B cell (primary cell): ENCODE measurements around the gene ZAR1L. TPM values are rescaled to one million over a fixed set of nuclear protein-coding genes. Genes with fewer than 3 reads are reported as not detected.

ENCODE experiments used
- ATAC-seq: fragments of 200-7000 bp; cut with Tn5 transposase; one replicate; pipeline ENCODE4 v1.10.0; 2021; ENCODE audit warnings: low read depth, mild to moderate bottlenecking, moderate number of reproducible peaks, moderate library complexity
- CTCF ChIA-PET: fragments of 350-600 bp; sonication (Branson Sonifier 250); formaldehyde crosslinking; loops from one replicate; lab custom pipeline; 2021; ENCODE audit warnings: antibody characterized with exemption, inconsistent platforms; lab: Charles Lee
- POLR2A ChIA-PET: fragments of 350-600 bp; sonication (Branson Sonifier 250); formaldehyde crosslinking; loops from one replicate; lab custom pipeline; 2021; ENCODE audit warnings: antibody characterized with exemption; lab: Charles Lee
- DNase-seq: peaks from one replicate; pipeline ENCODE4 v3.0.0; 2013
- H2AFZ ChIP-seq: 2 replicates; pipeline ENCODE4 v1.6.1; 2012; ENCODE audit warnings: mild to moderate bottlenecking, low read depth, low read length; ENCODE audit not compliant: insufficient read depth, poor library complexity, severe bottlenecking
- H3K27ac ChIP-seq, 2 donors: 1 replicate in 1 of 2; 2 replicates in 1 of 2; pipeline ENCODE4 v1.5.1; 2012 to 2013; ENCODE audit warnings: low read length in 2 of 2, mild to moderate bottlenecking in 2 of 2, moderate library complexity in 1 of 2
- H3K27me3 ChIP-seq, 4 experiments: fragments of 200-600 bp in 1 of 4; sonication (generic) in 1 of 4; replicated peaks in 1 of 4; 1 replicate in 2 of 4; 2 replicates in 2 of 4; pipeline versions ENCODE4 v1.6.1 to v1.7.0; 2013 to 2016; ENCODE audit warnings: low read length in 3 of 4, mild to moderate bottlenecking in 2 of 4, mixed read lengths in 1 of 4, moderate library complexity in 1 of 4; ENCODE audit not compliant: insufficient read depth in 4 of 4, control insufficient read depth in 3 of 4; ENCODE audit errors: control extremely low read depth in 1 of 4
- H3K36me3 ChIP-seq, 2 experiments: replicated peaks in 1 of 2; 1 replicate in 1 of 2; 2 replicates in 1 of 2; pipeline versions ENCODE4 v1.6.1 to v1.7.1; 2013; ENCODE audit warnings: low read length in 1 of 2; ENCODE audit not compliant: insufficient read depth in 2 of 2, control insufficient read depth in 1 of 2; ENCODE audit errors: control extremely low read depth in 1 of 2, extremely low read depth in 1 of 2
- H3K4me1 ChIP-seq, 2 donors: fragments of 200-600 bp in 1 of 2; sonication (generic) in 1 of 2; 1 replicate in 1 of 2; 2 replicates in 1 of 2; pipeline versions ENCODE4 v1.5.1 to v1.6.1; 2013 to 2017; ENCODE audit warnings: low read length in 2 of 2; ENCODE audit not compliant: control insufficient read depth in 2 of 2, insufficient read depth in 2 of 2
- H3K4me2 ChIP-seq: replicated peaks from 2 replicates; pipeline ENCODE3; 2012; ENCODE audit warnings: mild to moderate bottlenecking, low read depth, low read length; ENCODE audit not compliant: poor library complexity, severe bottlenecking
- H3K4me3 ChIP-seq, 5 experiments: fragments of 200-600 bp in 1 of 5; sonication (generic) in 1 of 5; 1 replicate in 3 of 5; 2 replicates in 2 of 5; pipeline versions ENCODE4 v1.5.1 to v1.7.0; 2011 to 2016; ENCODE audit warnings: low read length in 4 of 5, mild to moderate bottlenecking in 4 of 5, low read depth in 2 of 5, control low read depth in 1 of 5, moderate library complexity in 1 of 5; ENCODE audit not compliant: insufficient read depth in 1 of 5; ENCODE audit errors: control extremely low read depth in 1 of 5, extremely low read depth in 1 of 5
- H3K79me2 ChIP-seq: fragments of 200-600 bp; sonication (generic); one replicate; pipeline ENCODE4 v1.6.0; 2016; ENCODE audit warnings: low read length; ENCODE audit not compliant: control insufficient read depth, insufficient read depth
- H3K9ac ChIP-seq: fragments of 200-600 bp; sonication (generic); 2 replicates; pipeline ENCODE4 v1.6.1; 2017; ENCODE audit warnings: mild to moderate bottlenecking, low read length, moderate library complexity
- H3K9me3 ChIP-seq, 3 donors: one replicate each; pipeline versions ENCODE4 v1.6.1 to v1.7.1; 2013; ENCODE audit warnings: low read length in 2 of 3; ENCODE audit not compliant: control insufficient read depth in 2 of 3, insufficient read depth in 1 of 3; ENCODE audit errors: control extremely low read depth in 1 of 3
- H4K20me1 ChIP-seq: 2 replicates; pipeline ENCODE4 v1.6.0; 2012; ENCODE audit warnings: mild to moderate bottlenecking, low read length; ENCODE audit not compliant: insufficient read depth, control insufficient read depth, poor library complexity, severe bottlenecking
- H3K27ac Mint-ChIP-seq: one replicate; pipeline ENCODE4 v1.8.0; 2021; ENCODE audit warnings: mixed read lengths
- H3K27me3 Mint-ChIP-seq: one replicate; pipeline ENCODE4 v1.8.0; 2021; ENCODE audit warnings: mixed read lengths
- H3K4me1 Mint-ChIP-seq: one replicate; pipeline ENCODE4 v1.8.0; 2021; ENCODE audit warnings: mixed read lengths
- H3K4me3 Mint-ChIP-seq: one replicate; pipeline ENCODE4 v1.8.0; 2021; ENCODE audit warnings: mixed read lengths
- H3K9me3 Mint-ChIP-seq: one replicate; pipeline ENCODE4 v1.8.0; 2022; ENCODE audit warnings: mixed read lengths; ENCODE audit not compliant: insufficient read depth
- EZH2 ChIP-seq: IDR thresholded peaks from 2 replicates; pipeline ENCODE4 v1.6.1; 2012; ENCODE audit warnings: borderline replicate concordance, low read depth, mild to moderate bottlenecking, moderate library complexity, low read length; ENCODE audit not compliant: insufficient read depth, poor library complexity, severe bottlenecking
- WGBS: methylation state at CpG from one replicate; pipeline ENCODE4 v1.1.5; 2013; ENCODE audit warnings: missing lambda C conversion rate; ENCODE audit not compliant: insufficient coverage; 5-methylcytosine and 5-hydroxymethylcytosine counted together
- intact Hi-C: fragments of 100-400 bp; cut with micrococcal nuclease; formaldehyde crosslinking; loops from one replicate; pipeline ENCODE4 v1.10.0; 2022
- polyA plus RNA-seq: library from polyadenylated mRNA; depleted of rRNA; stranded (reverse); fragments of >200 nt; gene quantifications from 2 replicates; pipeline ENCODE4 v1.2.3, GENCODE V29; 2012
- total RNA-seq, 2 donors: library from RNA; stranded (reverse); fragments of 120-200 nt in 1 of 2; gene quantifications; 1 replicate in 1 of 2; 2 replicates in 1 of 2; pipeline versions ENCODE4 v1.2.3 to v1.2.4, GENCODE V29; 2013 to 2022
- TF ChIP-seq, protein P1 (sequence below): fragments of 200-600 bp; IDR thresholded peaks from one replicate; pipeline ENCODE4 v1.8.0; 2022; ENCODE audit warnings: antibody characterized with exemption, mild to moderate bottlenecking

ZAR1L gene
- total and polyA plus RNA-seq, 2 donors (not counting 1 experiment from before 2014, with no cell fraction given) = not detected

DNA sequence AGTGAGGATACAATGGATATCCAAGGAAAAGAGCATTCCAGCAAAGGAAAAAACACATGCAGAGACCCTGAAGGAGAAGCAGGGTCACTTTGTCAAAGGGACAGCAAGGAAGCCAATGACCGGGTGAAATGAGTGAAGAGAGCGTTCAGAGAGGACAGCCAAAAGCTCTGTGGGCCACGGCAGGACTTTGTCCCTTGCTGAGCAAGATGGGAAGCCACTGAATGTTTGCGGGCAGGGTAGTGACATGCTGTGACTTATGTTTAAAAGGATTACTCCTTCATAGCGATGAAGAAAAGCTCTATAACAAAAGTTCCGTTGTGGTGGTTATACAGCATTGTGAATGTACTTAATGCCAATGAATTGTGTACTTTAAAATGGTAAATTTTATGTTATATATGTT, 16.5 kb downstream of the ZAR1L start:
- POLR2A ChIA-PET = no interaction called here
- CTCF ChIA-PET = no interaction called here
- Histone ChIP-seq H3K4me1 (no peaks in the 10 kb centered on the region), H3K27me3 (peaks cover 0 to 17% (median 6%) of the 10 kb centered on the region in 4 experiments), H3K27ac (no peak overlapping the region), H3K9me3 (no peaks in the 10 kb centered on the region), H3K9ac (no peak overlapping the region), H3K4me3 (no peak overlapping the region), H3K36me3 (no peaks in the 10 kb centered on the region), H2AFZ (no peak overlapping the region), H3K79me2 (no peaks in the 10 kb centered on the region), H3K4me2 (no peak overlapping the region), H4K20me1 (no peaks in the 10 kb centered on the region)
- Mint-ChIP-seq H3K9me3 (no peaks in the 10 kb centered on the region), H3K27me3 (peaks cover 9% of the 10 kb centered on the region), H3K4me1 (no peaks in the 10 kb centered on the region), H3K4me3 (no peak overlapping the region), H3K27ac (no peak overlapping the region)
- no peak for ATAC-seq
- no peak for DNase-seq
- intact Hi-C loops = no loop called here
- TF ChIP-seq, protein P1, sequence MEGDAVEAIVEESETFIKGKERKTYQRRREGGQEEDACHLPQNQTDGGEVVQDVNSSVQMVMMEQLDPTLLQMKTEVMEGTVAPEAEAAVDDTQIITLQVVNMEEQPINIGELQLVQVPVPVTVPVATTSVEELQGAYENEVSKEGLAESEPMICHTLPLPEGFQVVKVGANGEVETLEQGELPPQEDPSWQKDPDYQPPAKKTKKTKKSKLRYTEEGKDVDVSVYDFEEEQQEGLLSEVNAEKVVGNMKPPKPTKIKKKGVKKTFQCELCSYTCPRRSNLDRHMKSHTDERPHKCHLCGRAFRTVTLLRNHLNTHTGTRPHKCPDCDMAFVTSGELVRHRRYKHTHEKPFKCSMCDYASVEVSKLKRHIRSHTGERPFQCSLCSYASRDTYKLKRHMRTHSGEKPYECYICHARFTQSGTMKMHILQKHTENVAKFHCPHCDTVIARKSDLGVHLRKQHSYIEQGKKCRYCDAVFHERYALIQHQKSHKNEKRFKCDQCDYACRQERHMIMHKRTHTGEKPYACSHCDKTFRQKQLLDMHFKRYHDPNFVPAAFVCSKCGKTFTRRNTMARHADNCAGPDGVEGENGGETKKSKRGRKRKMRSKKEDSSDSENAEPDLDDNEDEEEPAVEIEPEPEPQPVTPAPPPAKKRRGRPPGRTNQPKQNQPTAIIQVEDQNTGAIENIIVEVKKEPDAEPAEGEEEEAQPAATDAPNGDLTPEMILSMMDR = no peak
- TF ChIP-seq EZH2 = no peak
- WGBS = 98% methylated on average over 4 of the region's 6 CpGs

DNA sequence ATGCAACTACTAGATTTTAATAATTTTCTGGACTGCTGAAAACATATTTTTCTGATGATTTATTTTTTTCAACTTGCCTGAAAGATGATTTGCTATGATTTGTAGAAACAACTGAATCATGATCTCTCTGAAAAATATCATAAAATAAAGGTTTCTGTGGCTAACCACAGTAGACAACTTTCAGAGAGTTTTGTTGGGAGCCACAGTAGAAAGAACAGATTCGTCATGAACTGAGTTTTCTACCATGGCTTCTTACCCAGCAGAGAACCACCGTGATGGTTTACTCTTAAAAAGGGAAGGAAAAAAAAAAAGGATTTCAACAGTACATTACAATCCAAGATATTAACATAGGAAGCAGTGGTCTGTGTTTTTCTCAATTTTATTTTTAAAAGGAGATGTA, 18.0 kb downstream of the ZAR1L start:
- H3K9ac ChIP-seq = no peak overlapping the region
- H3K4me1 ChIP-seq = no peaks in the 10 kb centered on the region
- H3K36me3 ChIP-seq = no peaks in the 10 kb centered on the region
- Mint-ChIP-seq H3K27me3 (peaks cover 9% of the 10 kb centered on the region), H3K9me3 (no peaks in the 10 kb centered on the region), H3K4me3 (no peak overlapping the region), H3K4me1 (no peaks in the 10 kb centered on the region), H3K27ac (no peak overlapping the region)
- CTCF ChIA-PET = no interaction called here
- H3K9me3 ChIP-seq = no peaks in the 10 kb centered on the region
- no CpG with 5 or more reads among the region's 2 CpGs for WGBS
- POLR2A ChIA-PET = no interaction called here
- no peak overlapping the region for H2AFZ ChIP-seq
- TF ChIP-seq, protein P1 = no peak
- no peak for TF ChIP-seq EZH2
- H3K79me2 ChIP-seq = no peaks in the 10 kb centered on the region
- H4K20me1 ChIP-seq = no peaks in the 10 kb centered on the region
- H3K27me3 ChIP-seq = peaks cover 0 to 17% (median 6%) of the 10 kb centered on the region in 4 experiments
- H3K27ac ChIP-seq = no peak overlapping the region
- no peak overlapping the region for H3K4me2 ChIP-seq
- ATAC-seq (no peak), DNase-seq (no peak)
- H3K4me3 ChIP-seq = no peak overlapping the region
- intact Hi-C loops = no loop called here
